GM23248 (cell line): Measurements from ENCODE around the gene KCNH3. TPM values are rescaled to one million over a fixed set of nuclear protein-coding genes. Genes with fewer than 3 reads are reported as not detected.

Experiments used
- DNase-seq: peaks from one replicate; pipeline ENCODE4 v3.0.0-alpha.2; 2015
- H2AFZ ChIP-seq: fragments of 200-600 bp; sonication (generic); 2 replicates; pipeline ENCODE4 v1.6.1; 2016; ENCODE audit warnings: antibody characterized with exemption
- H3F3A ChIP-seq: fragments of 200-600 bp; sonication (generic); 2 replicates; pipeline ENCODE4 v1.6.1; 2016; ENCODE audit warnings: mild to moderate bottlenecking, antibody characterized with exemption, mixed run types; ENCODE audit not compliant: insufficient read depth
- H3K27ac ChIP-seq: fragments of 200-600 bp; sonication (generic); 2 replicates; pipeline ENCODE4 v1.5.1; 2016; ENCODE audit warnings: mild to moderate bottlenecking
- H3K27me3 ChIP-seq: fragments of 200-600 bp; sonication (generic); replicated peaks from 2 replicates; pipeline ENCODE4 v1.6.1; 2016; ENCODE audit warnings: mild to moderate bottlenecking; ENCODE audit not compliant: insufficient read depth
- H3K36me3 ChIP-seq: fragments of 200-600 bp; sonication (generic); 2 replicates; pipeline ENCODE4 v1.6.1; 2016; ENCODE audit warnings: low read depth, mild to moderate bottlenecking
- H3K4me1 ChIP-seq: fragments of 200-600 bp; sonication (generic); 2 replicates; pipeline ENCODE4 v1.6.1; 2016; ENCODE audit warnings: mild to moderate bottlenecking; ENCODE audit not compliant: insufficient read depth
- H3K4me2 ChIP-seq: fragments of 200-600 bp; sonication (generic); one replicate; pipeline ENCODE4 v1.6.1; 2016; ENCODE audit warnings: mild to moderate bottlenecking; ENCODE audit not compliant: unreplicated experiment
- H3K4me3 ChIP-seq: fragments of 200-600 bp; sonication (generic); 2 replicates; pipeline ENCODE4 v1.5.1; 2016; ENCODE audit warnings: mild to moderate bottlenecking
- H3K79me2 ChIP-seq: fragments of 200-600 bp; sonication (generic); 2 replicates; pipeline ENCODE4 v1.6.1; 2016; ENCODE audit warnings: mild to moderate bottlenecking; ENCODE audit not compliant: insufficient read depth
- H3K9ac ChIP-seq: fragments of 200-600 bp; sonication (generic); 2 replicates; pipeline ENCODE4 v1.6.1; 2016; ENCODE audit warnings: mild to moderate bottlenecking
- H3K9me2 ChIP-seq: fragments of 200-600 bp; sonication (generic); 2 replicates; pipeline ENCODE4 v1.6.1; 2016; ENCODE audit warnings: mixed run types, mild to moderate bottlenecking, moderate library complexity; ENCODE audit not compliant: insufficient read depth
- H3K9me3 ChIP-seq: fragments of 200-600 bp; sonication (generic); one replicate; pipeline ENCODE4 v1.6.1; 2017; ENCODE audit warnings: low read depth
- H4K20me1 ChIP-seq: fragments of 200-600 bp; sonication (generic); 2 replicates; pipeline ENCODE4 v1.6.0; 2016; ENCODE audit not compliant: insufficient read depth
- EZH2 ChIP-seq: fragments of 200-600 bp; sonication (generic); IDR thresholded peaks from 2 replicates; pipeline ENCODE4 v1.6.1; 2018; ENCODE audit warnings: antibody characterized with exemption, mild to moderate bottlenecking; ENCODE audit not compliant: insufficient read depth, poor library complexity, severe bottlenecking
- EZH2phosphoT487 ChIP-seq: fragments of 200-600 bp; sonication (generic); IDR thresholded peaks from 2 replicates; pipeline ENCODE4 v1.6.1; 2018; ENCODE audit warnings: antibody characterized with exemption, moderate library complexity, mild to moderate bottlenecking, low read depth; ENCODE audit not compliant: insufficient read depth
- WGBS, 2 experiments: methylation state at CpG; one replicate each; pipeline ENCODE4 v1.1.6; 2015 to 2017; ENCODE audit warnings: low lambda C conversion rate in 2 of 2, low coverage in 1 of 2; ENCODE audit errors: missing lambda C conversion rate in 2 of 2; 5-methylcytosine and 5-hydroxymethylcytosine counted together
- in situ Hi-C: fragments of 300-500 bp; cut with MboI; formaldehyde crosslinking; loops from 2 replicates; pipeline ENCODE4 v1.15.0; 2020
- polyA plus RNA-seq: library from polyadenylated mRNA; unstranded; fragments of >200 nt; fragmentation: Nextera tagmentation; extraction: Ambion mirVana; gene quantifications from 2 replicates; pipeline ENCODE4 v1.2.1, GENCODE V29; 2016
- total RNA-seq: library from RNA; depleted of rRNA; stranded (reverse); fragments of >200 nt; shearing (Covaris generic); gene quantifications from 2 replicates; pipeline ENCODE4 v1.2.3, GENCODE V29; 2014

The KCNH3 gene
- total and polyA plus RNA-seq, 2 experiments from 2014 or later, result 0.09 TPM; not detected in 1

- in situ Hi-C loops, result no loop called here
Measured at GRCh38 chr12:49524660-49525324, 14.0 kb upstream of the KCNH3 start.

GRCh38 chr12:49525942-49526341 lies 12.9 kb upstream of the KCNH3 start:
- no peak for DNase-seq
- H3K4me1 ChIP-seq, result no peaks in the 10 kb centered on the region
- in situ Hi-C loops, result no loop called here
- H3K4me2 ChIP-seq, result no peak overlapping the region
- H4K20me1 ChIP-seq, result no peaks in the 10 kb centered on the region
- 89 to 95% methylated on average over 7 of the region's 7 CpGs for WGBS, 2 experiments
- no peak overlapping the region for H3K27ac ChIP-seq
- H3K9me3 ChIP-seq, result no peaks in the 10 kb centered on the region
- no peak for TF ChIP-seq EZH2phosphoT487
- TF ChIP-seq EZH2, result no peak
- no peaks in the 10 kb centered on the region for H3K27me3 ChIP-seq
- no peak overlapping the region for H3K9ac ChIP-seq
- H3F3A ChIP-seq, result no peaks in the 10 kb centered on the region
- no peak overlapping the region for H2AFZ ChIP-seq
- H3K79me2 ChIP-seq, result no peaks in the 10 kb centered on the region
- H3K9me2 ChIP-seq, result no peaks in the 10 kb centered on the region
- no peak overlapping the region for H3K4me3 ChIP-seq
- 0 out of 2 replicates have a peak, but pooled peaks cover 11% of the 10 kb centered on the region for H3K36me3 ChIP-seq

More at GRCh38 chr12:49524660-49525324, 14.0 kb upstream of the KCNH3 start:
- Histone ChIP-seq H3K9me2 (no peaks in the 10 kb centered on the region), H3K9ac (no peak overlapping the region), H3K79me2 (no peaks in the 10 kb centered on the region), H3K27ac (no peak overlapping the region), H4K20me1 (no peaks in the 10 kb centered on the region), H3F3A (no peaks in the 10 kb centered on the region), H3K36me3 (0 out of 2 replicates have a peak, but pooled peaks cover 11% of the 10 kb centered on the region), H3K4me1 (no peaks in the 10 kb centered on the region), H3K4me2 (no peak overlapping the region), H3K27me3 (no peaks in the 10 kb centered on the region), H2AFZ (no peak overlapping the region), H3K4me3 (no peak overlapping the region), H3K9me3 (no peaks in the 10 kb centered on the region)
- TF ChIP-seq EZH2phosphoT487, result no peak
- no peak for TF ChIP-seq EZH2
- WGBS, 2 experiments, result 73 to 76% methylated on average over 6 of the region's 6 CpGs
- peak; percentile 43 for DNase-seq

GRCh38 chr12:49527361-49528130 lies 11.3 kb upstream of the KCNH3 start:
- no peak for DNase-seq
- Histone ChIP-seq H3K27ac (no peak overlapping the region), H3K9ac (no peak overlapping the region), H3F3A (no peaks in the 10 kb centered on the region), H3K9me2 (no peaks in the 10 kb centered on the region), H3K4me2 (no peak overlapping the region), H3K27me3 (no peaks in the 10 kb centered on the region), H4K20me1 (no peaks in the 10 kb centered on the region), H2AFZ (no peak overlapping the region), H3K4me3 (no peak overlapping the region), H3K4me1 (no peaks in the 10 kb centered on the region), H3K36me3 (0 out of 2 replicates have a peak, but pooled peaks cover 11% of the 10 kb centered on the region), H3K79me2 (no peaks in the 10 kb centered on the region), H3K9me3 (no peaks in the 10 kb centered on the region)
- no peak for TF ChIP-seq EZH2
- no peak for TF ChIP-seq EZH2phosphoT487
- WGBS, 2 experiments, result 88% methylated on average over 7 of the region's 7 CpGs
- in situ Hi-C loops, result no loop called here

- H3K4me2 ChIP-seq, result no peak overlapping the region
- no peaks in the 10 kb centered on the region for H3F3A ChIP-seq
- no peaks in the 10 kb centered on the region for H3K79me2 ChIP-seq
- no peak for DNase-seq
- H3K27ac ChIP-seq, result no peak overlapping the region
- H4K20me1 ChIP-seq, result no peaks in the 10 kb centered on the region
- 0 out of 2 replicates have a peak, but pooled peaks cover 9% of the 10 kb centered on the region for H3K36me3 ChIP-seq
- no peaks in the 10 kb centered on the region for H3K9me2 ChIP-seq
- WGBS, 2 experiments, result 97 to 100% methylated on average over 1 of the region's 1 CpG
- no peak overlapping the region for H3K4me3 ChIP-seq
- H3K27me3 ChIP-seq, result no peaks in the 10 kb centered on the region
- H2AFZ ChIP-seq, result no peak overlapping the region
- TF ChIP-seq EZH2 (no peak), EZH2phosphoT487 (no peak)
- no peak overlapping the region for H3K9ac ChIP-seq
- no peaks in the 10 kb centered on the region for H3K9me3 ChIP-seq
- in situ Hi-C loops, result no loop called here
- no peaks in the 10 kb centered on the region for H3K4me1 ChIP-seq
Measured at GRCh38 chr12:49529414-49529813, 9.4 kb upstream of the KCNH3 start.
